AG09309 (cell line): Measurements from ENCODE around the gene SMG7.

Experiments
- DNase-seq: peaks from one replicate; pipeline ENCODE4 v3.0.0-alpha.2; 2010; ENCODE audit warnings: low read depth
- H3K4me3 ChIP-seq: 2 replicates; pipeline ENCODE4 v1.5.1; 2011; ENCODE audit warnings: mild to moderate bottlenecking, low read depth, low read length, moderate library complexity; ENCODE audit not compliant: control insufficient read depth
- CTCF ChIP-seq: IDR thresholded peaks from 2 replicates; pipeline ENCODE4 v1.5.1; 2011; ENCODE audit warnings: mild to moderate bottlenecking, low read depth, low read length, inconsistent platforms; ENCODE audit not compliant: insufficient read depth, control insufficient read depth; ENCODE audit errors: missing control alignments

SMG7 gene

GRCh38 chr1:183550915-183551314 is 78.6 kb downstream of the SMG7 start:
- no peak for TF ChIP-seq CTCF
- no peak overlapping the region for H3K4me3 ChIP-seq
- DNase-seq: no peak

- no peak overlapping the region for H3K4me3 ChIP-seq
- DNase-seq: no peak
- no peak for TF ChIP-seq CTCF
These were observed 79.6 kb downstream of the SMG7 start for GRCh38 chr1:183551924-183552323.

GRCh38 chr1:183552441-183552840 is 80.1 kb downstream of the SMG7 start:
- DNase-seq: no peak
- no peak for TF ChIP-seq CTCF

GRCh38 chr1:183552891-183553290 is 80.6 kb downstream of the SMG7 start:
- no peak for DNase-seq
- H3K4me3 ChIP-seq: no peak overlapping the region
- no peak for TF ChIP-seq CTCF

More at GRCh38 chr1:183552441-183552840, 80.1 kb downstream of the SMG7 start:
- no peak overlapping the region for H3K4me3 ChIP-seq

- H3K4me3 ChIP-seq: no peak overlapping the region
- no peak for DNase-seq
- no peak for TF ChIP-seq CTCF
These were observed 81.0 kb downstream of the SMG7 start for GRCh38 chr1:183553331-183553730.

GRCh38 chr1:183553764-183554163 is 81.5 kb downstream of the SMG7 start:
- H3K4me3 ChIP-seq: no peak overlapping the region
- no peak for TF ChIP-seq CTCF
- DNase-seq: no peak

GRCh38 chr1:183554577-183554976 is 82.3 kb downstream of the SMG7 start:
- no peak for TF ChIP-seq CTCF
- no peak for DNase-seq

More at GRCh38 chr1:183554577-183554976, 82.3 kb downstream of the SMG7 start:
- H3K4me3 ChIP-seq: no peak overlapping the region
